IPS-NIHi7 (cell line): Measurements from ENCODE around the gene DNASE1L2.
A peak's percentile ranks its signal among the peaks of the same experiment; 100 is the strongest.
"Not testable (repeated sequence)": the region's sequence is repeated elsewhere in the genome, so short reads cannot be mapped to it uniquely, and the experiment has no call there.

ENCODE experiments used
- DNase-seq: peaks from one replicate; pipeline ENCODE4 v3.0.0; 2012; ENCODE audit warnings: mixed read lengths; ENCODE audit errors: extremely low spot score

Gene DNASE1L2

GRCh38 chr16:2203119-2203688, 33.0 kb upstream of the DNASE1L2 start:
- DNase-seq: not testable (repeated sequence)

DNA sequence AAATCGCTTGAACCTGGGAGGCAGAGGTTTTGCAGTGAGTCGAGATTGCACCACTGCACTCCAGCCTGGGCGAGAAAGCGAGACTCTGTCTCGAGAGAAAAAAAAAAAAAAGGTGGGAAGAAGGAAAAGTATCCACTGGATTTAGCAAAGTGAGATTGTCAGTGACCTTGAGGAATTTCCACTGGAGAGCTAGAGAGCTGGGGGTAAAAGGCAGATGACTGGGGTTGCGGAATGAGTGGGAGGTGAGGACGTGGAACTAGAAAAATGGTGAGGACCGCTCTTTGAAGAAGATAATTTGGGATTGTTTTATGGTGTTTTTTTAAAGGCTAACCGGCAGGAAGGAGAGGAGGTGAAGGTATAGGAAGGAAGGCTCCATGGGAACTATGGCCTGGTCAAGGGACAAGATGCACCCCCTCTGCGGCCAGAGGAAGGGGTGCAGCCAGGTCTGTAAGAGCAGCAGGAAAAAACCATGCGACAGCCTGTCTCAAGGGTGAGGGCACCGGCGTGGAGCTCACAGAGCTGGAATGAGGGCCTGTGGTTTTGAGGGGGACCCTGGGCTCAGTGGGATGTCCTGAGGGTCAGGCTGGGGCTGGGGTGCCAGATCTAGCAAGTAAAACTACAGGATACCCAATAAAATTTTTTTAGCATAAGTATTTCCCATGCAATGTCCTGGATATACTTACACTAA, 31.7 kb upstream of the DNASE1L2 start:
- no peak for DNase-seq

- DNase-seq: peak; percentile 92
Measured at GRCh38 chr16:2205104-2205966, 30.9 kb upstream of the DNASE1L2 start, which contains the start of gene MLST8. TSS of gene MLST8 (plus strand) at chr16:2205454. CDS start at chr16:2206086, 632 bp downstream.

GRCh38 chr16:2205967-2206313, 30.3 kb upstream of the DNASE1L2 start:
- DNase-seq: no peak

GRCh38 chr16:2206420-2206779, 29.8 kb upstream of the DNASE1L2 start:
- DNase-seq: no peak

DNA sequence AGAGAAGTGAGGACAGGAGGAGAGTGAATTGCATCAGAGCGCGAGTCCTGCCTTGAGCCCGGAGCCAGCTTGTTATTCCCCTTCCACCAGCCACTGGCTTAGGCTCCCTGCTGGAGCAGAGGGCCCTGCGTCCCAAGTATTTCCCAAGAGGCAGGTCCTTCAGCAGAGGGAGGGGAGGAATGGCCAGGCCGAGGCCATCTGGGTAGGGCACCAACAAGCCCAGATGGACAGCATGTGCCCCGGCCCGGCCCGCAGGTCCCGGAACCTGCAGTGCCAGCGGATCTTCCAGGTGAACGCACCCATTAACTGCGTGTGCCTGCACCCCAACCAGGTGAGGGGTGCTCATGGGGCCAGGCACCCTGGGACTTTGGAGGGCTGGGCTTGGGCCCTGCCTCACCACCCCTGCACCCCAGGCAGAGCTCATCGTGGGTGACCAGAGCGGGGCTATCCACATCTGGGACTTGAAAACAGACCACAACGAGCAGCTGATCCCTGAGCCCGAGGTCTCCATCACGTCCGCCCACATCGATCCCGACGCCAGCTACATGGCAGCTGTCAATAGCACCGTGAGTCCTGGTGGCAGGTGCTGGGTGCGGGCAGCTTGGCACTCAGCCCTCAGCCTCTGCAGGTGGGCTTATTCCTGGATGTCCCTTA, 29.3 kb upstream of the DNASE1L2 start:
- no peak for DNase-seq

- no peak for DNase-seq
Measured at GRCh38 chr16:2207872-2208271, 28.4 kb upstream of the DNASE1L2 start.

DNA sequence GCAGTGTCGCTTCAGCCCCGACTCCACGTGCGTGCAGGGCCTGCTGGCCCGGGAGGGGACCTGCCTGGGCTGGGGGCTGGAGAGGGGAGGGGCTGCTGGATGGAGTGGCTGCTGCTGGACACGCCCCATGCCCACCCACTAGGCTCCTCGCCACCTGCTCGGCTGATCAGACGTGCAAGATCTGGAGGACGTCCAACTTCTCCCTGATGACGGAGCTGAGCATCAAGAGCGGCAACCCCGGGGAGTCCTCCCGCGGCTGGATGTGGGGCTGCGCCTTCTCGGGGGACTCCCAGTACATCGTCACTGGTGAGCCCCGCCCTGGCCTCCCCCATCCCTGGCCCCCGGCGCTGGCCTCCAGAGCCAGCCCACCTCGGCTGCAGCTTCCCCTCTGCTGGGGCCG, 27.9 kb upstream of the DNASE1L2 start:
- DNase-seq: no peak

DNA sequence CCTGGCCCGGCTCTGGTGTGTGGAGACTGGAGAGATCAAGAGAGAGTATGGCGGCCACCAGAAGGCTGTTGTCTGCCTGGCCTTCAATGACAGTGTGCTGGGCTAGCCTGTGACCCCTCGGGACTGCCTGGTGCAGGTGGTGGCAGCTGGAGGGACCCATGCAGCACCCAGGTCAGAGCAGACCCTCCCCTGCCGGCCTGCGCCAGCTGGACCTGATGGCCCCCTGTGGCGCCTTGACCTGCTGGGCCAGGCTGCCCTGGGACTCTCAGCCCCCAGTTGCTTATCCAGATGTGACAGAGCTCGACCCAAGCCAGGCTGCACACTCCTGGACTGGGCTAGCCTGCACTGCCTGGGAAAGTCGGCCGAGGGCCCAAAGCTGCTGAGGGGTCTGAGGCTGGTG, 27.5 kb upstream of the DNASE1L2 start:
- DNase-seq: no peak

DNA sequence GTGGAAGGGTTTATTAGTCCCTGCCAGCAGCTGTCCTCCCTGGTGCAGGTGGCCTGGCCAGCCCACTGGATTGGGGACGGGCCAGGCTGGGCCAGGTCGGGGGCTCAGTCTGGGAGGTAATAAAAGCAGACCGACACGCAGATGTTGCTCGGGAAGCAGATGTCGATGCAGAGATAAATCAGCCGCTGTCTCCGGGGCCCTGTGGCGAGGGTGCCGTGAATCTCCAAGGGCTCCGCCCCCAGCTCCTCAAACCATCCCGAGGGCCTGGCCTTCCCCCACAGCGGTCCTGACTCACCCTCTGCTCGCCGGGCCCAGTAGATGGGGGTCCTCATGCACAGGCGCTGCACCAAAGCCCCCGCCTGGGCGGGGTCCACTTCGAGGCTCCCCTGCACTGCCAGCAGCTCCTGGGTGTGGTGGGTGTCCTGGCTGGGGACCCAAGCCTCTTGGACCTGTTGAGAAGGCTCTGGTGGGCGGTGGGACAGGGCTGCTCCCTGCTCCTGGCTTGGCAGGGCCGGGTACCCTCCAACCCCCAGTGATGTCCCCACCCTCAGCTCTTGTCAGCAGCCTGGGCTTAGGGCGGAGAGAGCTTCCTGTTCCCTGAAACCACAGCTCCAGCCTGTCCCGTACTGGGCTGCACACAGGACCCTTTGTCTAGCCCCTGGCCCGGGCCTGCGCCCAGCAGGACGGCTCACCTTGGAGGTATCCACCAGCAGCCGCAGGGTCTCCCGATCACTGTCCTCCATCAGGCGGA, 26.8 kb upstream of the DNASE1L2 start:
- no peak for DNase-seq

GRCh38 chr16:2210009-2210332, 26.3 kb upstream of the DNASE1L2 start:
- DNase-seq: no peak

GRCh38 chr16:2210386-2211365, 25.6 kb upstream of the DNASE1L2 start, which contains the start of gene BRICD5:
TSS of gene BRICD5 (minus strand) at chr16:2210863. CDS start at chr16:2210833, 30 bp downstream.
- DNase-seq: no peak

GRCh38 chr16:2211923-2212347, 24.3 kb upstream of the DNASE1L2 start:
- no peak for DNase-seq

- no peak for DNase-seq
Measured at GRCh38 chr16:2212362-2213324, 23.6 kb upstream of the DNASE1L2 start.

- DNase-seq: no peak
Measured at GRCh38 chr16:2213817-2214718, 22.2 kb upstream of the DNASE1L2 start.

GRCh38 chr16:2214719-2214968, 21.6 kb upstream of the DNASE1L2 start, which contains the start of gene PGP:
TSS of gene PGP (minus strand) at chr16:2214840. CDS start at chr16:2214777, 63 bp downstream.
- DNase-seq: no peak

DNA sequence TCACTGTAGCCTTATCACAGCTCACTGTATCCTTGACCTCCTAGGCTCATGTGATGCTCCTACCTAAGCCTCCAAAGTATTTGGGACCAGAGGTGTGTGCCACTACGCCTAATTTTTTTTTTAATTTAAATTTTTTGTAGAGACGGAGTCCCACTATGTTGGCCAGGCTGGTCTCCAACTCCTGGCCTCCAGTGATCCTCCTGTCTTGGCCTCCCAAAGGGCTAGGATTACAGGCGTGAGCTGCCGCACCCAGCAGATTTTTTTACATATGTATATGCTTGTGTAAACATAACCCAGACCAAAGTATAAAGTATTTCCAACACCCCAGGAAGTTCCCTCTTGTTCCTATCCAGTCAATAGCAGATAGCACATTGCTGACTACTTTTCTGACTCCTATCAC, 19.9 kb upstream of the DNASE1L2 start:
- DNase-seq: no peak

GRCh38 chr16:2223221-2223941, 12.9 kb upstream of the DNASE1L2 start, which contains the start of gene E4F1:
TSS of gene E4F1 (plus strand) at chr16:2223591. CDS start at chr16:2223614, 23 bp downstream.
- DNase-seq: peak; percentile 99
